GM21367 (cell line): Measurements from ENCODE around the gene GSAP.

Experiments used
- ATAC-seq: cut with Tn5 transposase; IDR thresholded peaks from one replicate; pipeline ENCODE4 v1.9.1; 2021; ENCODE audit not compliant: unreplicated experiment

The GSAP gene

GRCh38 chr7:77409739-77410547 lies 6.2 kb downstream of the GSAP start:
- no peak for ATAC-seq

GRCh38 chr7:77409005-77409738 lies 7.0 kb downstream of the GSAP start:
- ATAC-seq: no peak

GRCh38 chr7:77407906-77408305 lies 8.2 kb downstream of the GSAP start:
- no peak for ATAC-seq

GRCh38 chr7:77406421-77406820 lies 9.7 kb downstream of the GSAP start:
- no peak for ATAC-seq

GRCh38 chr7:77404641-77405040 lies 11.5 kb downstream of the GSAP start:
- no peak for ATAC-seq

GRCh38 chr7:77403957-77404356 lies 12.2 kb downstream of the GSAP start:
- no peak for ATAC-seq

GRCh38 chr7:77402818-77403217 lies 13.3 kb downstream of the GSAP start:
- no peak for ATAC-seq

GRCh38 chr7:77401002-77401401 lies 15.1 kb downstream of the GSAP start:
- no peak for ATAC-seq

GRCh38 chr7:77399816-77400215 lies 16.3 kb downstream of the GSAP start:
- no peak for ATAC-seq

- no peak for ATAC-seq
These were observed 19.1 kb downstream of the GSAP start for GRCh38 chr7:77396894-77397547.

- ATAC-seq: no peak
These were observed 20.5 kb downstream of the GSAP start for GRCh38 chr7:77395626-77396025.

GRCh38 chr7:77393954-77394353 lies 22.2 kb downstream of the GSAP start:
- no peak for ATAC-seq

- peak; percentile 93 for ATAC-seq
These were observed 22.9 kb downstream of the GSAP start for GRCh38 chr7:77393261-77393660.

GRCh38 chr7:77391230-77391629 lies 24.9 kb downstream of the GSAP start:
- ATAC-seq: peak; percentile 37

- no peak for ATAC-seq
These were observed 28.0 kb downstream of the GSAP start for GRCh38 chr7:77388055-77388641.

- ATAC-seq: no peak
These were observed 29.9 kb downstream of the GSAP start for GRCh38 chr7:77386165-77386822.

- no peak for ATAC-seq
These were observed 32.8 kb downstream of the GSAP start for GRCh38 chr7:77383333-77383740.

- ATAC-seq: no peak
These were observed 33.6 kb downstream of the GSAP start for GRCh38 chr7:77382532-77382931.

GRCh38 chr7:77378584-77378983 lies 37.6 kb downstream of the GSAP start:
- ATAC-seq: no peak

GRCh38 chr7:77370606-77371005 lies 45.5 kb downstream of the GSAP start:
- ATAC-seq: no peak

- ATAC-seq: no peak
These were observed 47.2 kb downstream of the GSAP start for GRCh38 chr7:77368974-77369373.
